Upper lobe of right lung (tissue), 1 donor: ENCODE data around the gene SH3D21. TPM values are rescaled to one million over a fixed set of nuclear protein-coding genes. Genes with fewer than 3 reads are reported as not detected.

Experiments
- ATAC-seq: fragments of 200-7000 bp; cut with Tn5 transposase; one replicate; pipeline ENCODE4 v1.9.1; 2020; ENCODE audit warnings: mild to moderate bottlenecking, moderate library complexity
- DNase-seq: peaks from one replicate; pipeline ENCODE4 v3.0.0-alpha.2; 2020
- H3K27ac ChIP-seq: fragments of 200-600 bp; one replicate; pipeline ENCODE4 v1.8.0; 2022
- H3K27me3 ChIP-seq: fragments of 200-600 bp; one replicate; pipeline ENCODE4 v1.8.0; 2022; ENCODE audit warnings: mild to moderate bottlenecking
- H3K36me3 ChIP-seq: fragments of 200-600 bp; one replicate; pipeline ENCODE4 v1.8.0; 2022
- H3K4me1 ChIP-seq: fragments of 200-600 bp; one replicate; pipeline ENCODE4 v1.8.0; 2022
- H3K4me3 ChIP-seq: fragments of 200-600 bp; one replicate; pipeline ENCODE4 v1.8.0; 2022; ENCODE audit warnings: mild to moderate bottlenecking
- H3K9me3 ChIP-seq: fragments of 200-600 bp; one replicate; pipeline ENCODE4 v1.8.0; 2022
- CTCF ChIP-seq: fragments of 200-600 bp; IDR thresholded peaks from one replicate; pipeline ENCODE4 v1.8.0; 2022; ENCODE audit warnings: antibody characterized with exemption
- intact Hi-C: fragments of 100-400 bp; cut with DNase I; formaldehyde crosslinking; loops from one replicate; pipeline ENCODE4 v1.11.0; 2022
- long read RNA-seq: library from polyadenylated mRNA; unstranded; transcript quantifications from one replicate; pipeline ENCODE4 v2.0.0, GENCODE V29; 2021
- total RNA-seq: library from RNA; stranded (reverse); fragmentation: NEBNext Ultra II Directional; extraction: Animal tissue kit (Norgen Biotek cat#: 25700); gene quantifications from one replicate; pipeline ENCODE4 v1.2.1, GENCODE V29; 2021
- donor health status: DM: no; HTN: yes; CAD: no; lungs with severe emphysema.

The SH3D21 gene
- 10.2 TPM for total RNA-seq
- long read RNA-seq, partial matches to known transcripts, result 4 of 9 reads
- long read RNA-seq, other reads (novel, unspliced or antisense), result 5 of 9 reads

GRCh38 chr1:36306210-36306901, at the start of gene SH3D21:
TSS of gene SH3D21 (plus strand) at chr1:36306368. CDS start at chr1:36306421, 53 bp downstream.
- Histone ChIP-seq H3K9me3 (no peaks in the 10 kb centered on the region), H3K36me3 (peaks cover 34% of the 10 kb centered on the region), H3K4me3 (peak within 1 kb of the TSS; percentile 70), H3K27me3 (no peaks in the 10 kb centered on the region), H3K4me1 (peaks cover 17% of the 10 kb centered on the region), H3K27ac (peak within 1 kb of the TSS; percentile 80)
- peak; percentile 88 for DNase-seq
- intact Hi-C loops, result no loop called here
- no peak for TF ChIP-seq CTCF
- ATAC-seq, result peak; percentile 81

GRCh38 chr1:36256558-36257374, 49.4 kb upstream of the SH3D21 start:
- no peaks in the 10 kb centered on the region for H3K27me3 ChIP-seq
- no peak overlapping the region for H3K27ac ChIP-seq
- intact Hi-C loops, result no loop called here
- ATAC-seq, result no peak
- H3K4me3 ChIP-seq, result no peak overlapping the region
- DNase-seq, result no peak
- H3K36me3 ChIP-seq, result peaks cover 29% of the 10 kb centered on the region
- no peak for TF ChIP-seq CTCF
- peaks cover 30% of the 10 kb centered on the region for H3K4me1 ChIP-seq
- no peaks in the 10 kb centered on the region for H3K9me3 ChIP-seq

GRCh38 chr1:36257375-36257767, 48.8 kb upstream of the SH3D21 start:
- no peak overlapping the region for H3K4me3 ChIP-seq
- no peaks in the 10 kb centered on the region for H3K9me3 ChIP-seq
- peaks cover 24% of the 10 kb centered on the region for H3K4me1 ChIP-seq
- no peak for DNase-seq
- H3K36me3 ChIP-seq, result peaks cover 35% of the 10 kb centered on the region
- TF ChIP-seq CTCF, result no peak
- intact Hi-C loops, result no loop called here
- ATAC-seq, result no peak
- H3K27ac ChIP-seq, result no peak overlapping the region
- H3K27me3 ChIP-seq, result no peaks in the 10 kb centered on the region

GRCh38 chr1:36258960-36259344, 47.2 kb upstream of the SH3D21 start:
- H3K4me1 ChIP-seq, result peaks cover 14% of the 10 kb centered on the region

GRCh38 chr1:36268981-36269380, 37.2 kb upstream of the SH3D21 start:
- Histone ChIP-seq H3K4me1 (peaks cover 7% of the 10 kb centered on the region), H3K4me3 (no peak overlapping the region), H3K27me3 (no peaks in the 10 kb centered on the region), H3K27ac (no peak overlapping the region), H3K9me3 (no peaks in the 10 kb centered on the region), H3K36me3 (peaks cover 54% of the 10 kb centered on the region)
- DNase-seq (no peak), ATAC-seq (no peak)
- intact Hi-C loops, result no loop called here
- no peak for TF ChIP-seq CTCF

More at GRCh38 chr1:36258960-36259344, 47.2 kb upstream of the SH3D21 start:
- Histone ChIP-seq H3K27me3 (no peaks in the 10 kb centered on the region), H3K36me3 (peaks cover 45% of the 10 kb centered on the region), H3K27ac (no peak overlapping the region), H3K4me3 (no peak overlapping the region), H3K9me3 (no peaks in the 10 kb centered on the region)
- intact Hi-C loops, result no loop called here
- TF ChIP-seq CTCF, result no peak
- no peak for DNase-seq
- no peak for ATAC-seq
